RWPE1 (cell line): ENCODE data around the gene LYSMD4.
"Not testable (repeated sequence)": the region's sequence is repeated elsewhere in the genome, so short reads cannot be mapped to it uniquely, and the experiment has no call there.

ENCODE experiments used
- CTCF ChIA-PET: fragments of 350-600 bp; sonication (Branson Sonifier 250); formaldehyde crosslinking; extraction: SDS; loops from one replicate; lab custom pipeline; 2021; lab: Yijun Ruan, JAX
- POLR2A ChIA-PET: fragments of 400-600 bp; formaldehyde crosslinking; extraction: SDS; loops from one replicate; lab custom pipeline; 2020; ENCODE audit warnings: antibody characterized with exemption; ENCODE audit not compliant: low non-redundant PET; lab: Yijun Ruan, JAX
- DNase-seq: peaks from one replicate; pipeline ENCODE4 v3.0.0; 2012; ENCODE audit warnings: low spot score
- H3K27ac ChIP-seq: fragments of 450-650 bp; 2 replicates; pipeline ENCODE4 v1.5.1; 2017
- CTCF ChIP-seq: fragments of 450-650 bp; conservative IDR thresholded peaks from 2 replicates; pipeline ENCODE4 v1.5.1; 2017; ENCODE audit warnings: low read depth, mild to moderate bottlenecking

Gene LYSMD4

GRCh38 chr15:99733268-99734039 lies at the start of gene LYSMD4:
Gene LYSMD4, minus strand, starts transcription at chr15:99733437. Its CDS starts 1,438 bp downstream, at chr15:99731999.
- ChIA-PET CTCF (interaction anchor here (0.5 to 1.9 kb wide), 4 partner anchors 23 to 461 kb away, joined by 4 to 7 read pairs (median 6); no protein-coding TSS in a partner anchor), POLR2A (no interaction called here)
- DNase-seq, result peak; percentile 99
- H3K27ac ChIP-seq, result peak within 1 kb of the TSS; percentile 84
- TF ChIP-seq CTCF, result no peak

- DNase-seq, H3K27ac ChIP-seq, POLR2A ChIA-PET: not testable (repeated sequence)
- CTCF ChIA-PET, result interaction anchor here (0.8 kb wide), 1 partner anchor 26 kb away, joined by 3 read pairs; no protein-coding TSS in a partner anchor
These were observed 48.8 kb upstream of the LYSMD4 start for GRCh38 chr15:99782029-99782428.

GRCh38 chr15:99777144-99777543 lies 43.9 kb upstream of the LYSMD4 start:
- POLR2A ChIA-PET, result no interaction called here
- no peak overlapping the region for H3K27ac ChIP-seq
- CTCF ChIA-PET, result interaction anchor here (0.5 kb wide), 1 partner anchor 269 kb away, joined by 5 read pairs; no protein-coding TSS in a partner anchor
- TF ChIP-seq CTCF, result no peak
- DNase-seq, result no peak

- POLR2A ChIA-PET, result no interaction called here
- H3K27ac ChIP-seq, result no peak overlapping the region
- CTCF ChIA-PET, result no interaction called here
- TF ChIP-seq CTCF, result no peak
- DNase-seq, result no peak
These were observed 31.3 kb upstream of the LYSMD4 start for GRCh38 chr15:99764522-99764921.

- POLR2A ChIA-PET, result no interaction called here
- no peak overlapping the region for H3K27ac ChIP-seq
- CTCF ChIA-PET, result no interaction called here
- DNase-seq, result no peak
- no peak for TF ChIP-seq CTCF
These were observed 30.6 kb upstream of the LYSMD4 start for GRCh38 chr15:99763827-99764226.

- DNase-seq, result no peak
These were observed 29.1 kb upstream of the LYSMD4 start for GRCh38 chr15:99762288-99762687.

More at GRCh38 chr15:99762288-99762687, 29.1 kb upstream of the LYSMD4 start:
- H3K27ac ChIP-seq, result no peak overlapping the region
- TF ChIP-seq CTCF, result no peak
- CTCF ChIA-PET, result no interaction called here
- POLR2A ChIA-PET, result no interaction called here
